ENCODE data around the gene KLHL36.
"Not testable (repeated sequence)": the region's sequence is repeated elsewhere in the genome, so short reads cannot be mapped to it uniquely, and the experiment has no call there.

KLHL36 gene

GRCh38 chr16:84616515-84616914 is 31.8 kb upstream of the KLHL36 start:
- DNase-seq (ENCODE audit: low read depth in 2 of 2), result no peak

- DNase-seq (ENCODE audit: low read depth in 2 of 2), result peak in 1 of 2 experiments; percentile 49
These were observed 31.1 kb upstream of the KLHL36 start for GRCh38 chr16:84617041-84617790.

- DNase-seq (ENCODE audit: low read depth in 2 of 2), result peak; percentile 88 to 96
These were observed 30.3 kb upstream of the KLHL36 start, which contains the start of gene COTL1 for GRCh38 chr16:84617791-84618580. COTL1 (minus strand) TSS chr16:84618078; CDS start chr16:84617914, 164 bp downstream.

GRCh38 chr16:84618581-84619460 is 29.5 kb upstream of the KLHL36 start:
- DNase-seq (ENCODE audit: low read depth in 2 of 2), result no peak

GRCh38 chr16:84620913-84621312 is 27.4 kb upstream of the KLHL36 start:
- not testable (repeated sequence) for DNase-seq (ENCODE audit: low read depth in 2 of 2)

GRCh38 chr16:84625556-84625955 is 22.8 kb upstream of the KLHL36 start:
- no peak for DNase-seq (ENCODE audit: low read depth in 2 of 2)

- no peak for DNase-seq (ENCODE audit: low read depth in 2 of 2)
These were observed 20.0 kb upstream of the KLHL36 start for GRCh38 chr16:84628226-84628731.

- no peak for DNase-seq (ENCODE audit: low read depth in 2 of 2)
These were observed 18.7 kb upstream of the KLHL36 start for GRCh38 chr16:84629580-84629979.

- no peak for DNase-seq (ENCODE audit: low read depth in 2 of 2)
These were observed 18.3 kb upstream of the KLHL36 start for GRCh38 chr16:84630009-84630408.

GRCh38 chr16:84630446-84631152 is 17.7 kb upstream of the KLHL36 start:
- DNase-seq (ENCODE audit: low read depth in 2 of 2), result no peak

GRCh38 chr16:84631153-84631466 is 17.2 kb upstream of the KLHL36 start:
- DNase-seq (ENCODE audit: low read depth in 2 of 2), result no peak

- DNase-seq (ENCODE audit: low read depth in 2 of 2), result no peak
These were observed 16.4 kb upstream of the KLHL36 start for GRCh38 chr16:84631886-84632285.

- not testable (repeated sequence) for DNase-seq (ENCODE audit: low read depth in 2 of 2)
These were observed 15.4 kb upstream of the KLHL36 start for GRCh38 chr16:84632862-84633261.

GRCh38 chr16:84633622-84634021 is 14.7 kb upstream of the KLHL36 start:
- no peak for DNase-seq (ENCODE audit: low read depth in 2 of 2)

- no peak for DNase-seq (ENCODE audit: low read depth in 2 of 2)
These were observed 12.6 kb upstream of the KLHL36 start for GRCh38 chr16:84635702-84636101.

GRCh38 chr16:84637709-84638108 is 10.6 kb upstream of the KLHL36 start:
- DNase-seq (ENCODE audit: low read depth in 2 of 2), result no peak

GRCh38 chr16:84638231-84638806 is 10.0 kb upstream of the KLHL36 start:
- DNase-seq (ENCODE audit: low read depth in 2 of 2), result no peak

- DNase-seq (ENCODE audit: low read depth in 2 of 2), result no peak
These were observed 8.2 kb upstream of the KLHL36 start for GRCh38 chr16:84640145-84640544.

- DNase-seq (ENCODE audit: low read depth in 2 of 2), result no peak
These were observed 6.5 kb upstream of the KLHL36 start for GRCh38 chr16:84641643-84642358.

GRCh38 chr16:84643180-84643583 is 5.1 kb upstream of the KLHL36 start:
- DNase-seq (ENCODE audit: low read depth in 2 of 2), result no peak
